ENCODE results near the gene TCTA. TPM values are rescaled to one million over a fixed set of nuclear protein-coding genes. Genes with fewer than 3 reads are reported as not detected.

The TCTA gene
- total RNA-seq, 1 experiment from 2014 or later, result 11.5 TPM

DNA sequence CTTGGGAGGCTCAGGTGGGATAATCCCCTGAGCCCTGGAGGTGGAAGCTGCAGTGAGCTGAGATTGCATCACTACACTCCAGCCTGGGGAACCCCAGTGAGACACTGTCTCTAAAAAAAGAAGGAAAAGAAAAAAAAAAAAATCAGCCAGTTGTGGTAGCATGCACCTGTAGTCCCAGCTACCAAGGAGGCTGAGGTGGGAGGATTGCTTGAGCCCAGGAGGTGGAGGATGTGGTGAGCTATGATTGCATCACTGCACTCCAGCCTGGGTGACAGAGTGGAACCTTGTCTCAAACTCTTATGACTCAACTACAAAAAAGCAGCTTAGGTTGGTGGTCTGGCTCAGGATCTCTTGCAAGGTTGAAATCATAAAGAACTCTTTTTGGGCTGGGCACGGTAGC, 34.7 kb upstream of the TCTA start:
- Mint-ChIP-seq H3K4me1 (peaks cover 4% of the 10 kb centered on the region; the same call in 1 of the 2 replicates), H3K4me3 (no peak overlapping the region), H3K9me3 (no peaks in the 10 kb centered on the region), H3K27ac (0 out of 2 replicates have a peak overlapping the region, but pooled peaks have one; percentile 89), H3K27me3 (ENCODE audit: low read depth) (no peaks in the 10 kb centered on the region), H3K36me3 (peaks cover 33% of the 10 kb centered on the region)
- TF ChIP-seq ZNF121 (CRISPR knock-in tag; IDR thresholded peaks at IDR 0.05) (no peak), CREM (CRISPR knock-in tag; IDR thresholded peaks at IDR 0.05) (no peak), FOXK1 (CRISPR knock-in tag; IDR thresholded peaks at IDR 0.05) (no peak), CTCF (IDR thresholded peaks at IDR 0.05) (no peak), HMGA2 (CRISPR knock-in tag; IDR thresholded peaks at IDR 0.05) (no peak), GTF2I (CRISPR knock-in tag; conservative IDR thresholded peaks at IDR 0.05) (no peak), ZNF317 (CRISPR knock-in tag; IDR thresholded peaks at IDR 0.05; ENCODE audit: borderline replicate concordance, low read depth) (no peak), JAZF1 (CRISPR knock-in tag; IDR thresholded peaks at IDR 0.05) (no peak), MXD4 (CRISPR knock-in tag; IDR thresholded peaks at IDR 0.05; ENCODE audit: borderline replicate concordance) (no peak), FOXP1 (CRISPR knock-in tag; IDR thresholded peaks at IDR 0.05; ENCODE audit: borderline replicate concordance) (no peak)
- TF ChIP-seq, protein P1, sequence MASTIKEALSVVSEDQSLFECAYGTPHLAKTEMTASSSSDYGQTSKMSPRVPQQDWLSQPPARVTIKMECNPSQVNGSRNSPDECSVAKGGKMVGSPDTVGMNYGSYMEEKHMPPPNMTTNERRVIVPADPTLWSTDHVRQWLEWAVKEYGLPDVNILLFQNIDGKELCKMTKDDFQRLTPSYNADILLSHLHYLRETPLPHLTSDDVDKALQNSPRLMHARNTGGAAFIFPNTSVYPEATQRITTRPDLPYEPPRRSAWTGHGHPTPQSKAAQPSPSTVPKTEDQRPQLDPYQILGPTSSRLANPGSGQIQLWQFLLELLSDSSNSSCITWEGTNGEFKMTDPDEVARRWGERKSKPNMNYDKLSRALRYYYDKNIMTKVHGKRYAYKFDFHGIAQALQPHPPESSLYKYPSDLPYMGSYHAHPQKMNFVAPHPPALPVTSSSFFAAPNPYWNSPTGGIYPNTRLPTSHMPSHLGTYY (CRISPR knock-in tag; IDR thresholded peaks at IDR 0.05), result no peak
- ATAC-seq (no peak), DNase-seq (ENCODE audit: low spot score) (no peak)
- ChIA-PET CTCF (interaction anchor here (2.3 kb wide), 1 partner anchor 37 kb away, joined by 5 read pairs; the partner anchor contains the start of gene USP4), POLR2A (no interaction called here)

DNA sequence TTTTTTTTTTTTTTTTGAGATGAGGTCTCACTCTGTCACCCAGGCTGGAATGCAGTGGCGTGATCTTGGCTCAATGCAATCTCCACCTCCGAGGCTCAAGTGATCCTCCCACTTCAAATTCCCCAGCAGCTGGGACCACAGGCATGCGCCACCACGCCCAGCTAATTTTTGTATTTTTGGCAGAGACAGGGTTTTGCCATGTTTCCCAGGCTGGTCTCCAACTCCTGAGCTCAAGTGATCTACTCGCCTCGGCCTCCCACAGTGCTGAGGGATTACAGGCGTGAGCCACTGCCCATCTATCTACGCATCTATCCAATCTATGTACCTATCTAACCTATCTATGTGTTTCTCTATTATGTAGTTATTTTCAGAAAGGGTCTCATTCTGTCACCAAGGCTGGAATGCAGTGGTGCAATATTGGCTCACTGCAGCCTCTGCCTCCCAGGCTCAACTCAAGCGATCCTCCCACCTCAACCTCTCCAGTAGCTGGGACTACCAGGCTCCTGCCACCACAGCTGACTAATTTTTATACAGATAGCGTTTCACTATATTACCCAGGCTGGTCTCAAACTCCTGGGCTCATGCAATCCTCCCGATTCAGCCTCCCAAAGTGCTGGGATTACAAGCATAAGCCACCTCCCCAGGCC, 33.9 kb upstream of the TCTA start:
- H3K27ac Mint-ChIP-seq, result peak overlapping the region; percentile 88; the same call in 1 of the 2 replicates
- ChIA-PET CTCF (interaction anchor here (2.3 kb wide), 1 partner anchor 38 kb away, joined by 5 read pairs; the partner anchor contains the start of gene USP4), POLR2A (no interaction called here)
- H3K4me3 Mint-ChIP-seq, result no peak overlapping the region
- DNase-seq (ENCODE audit: low spot score) (no peak), ATAC-seq (no peak)
- peaks cover 25% of the 10 kb centered on the region for H3K36me3 Mint-ChIP-seq
- no peak for TF ChIP-seq RORB (CRISPR knock-in tag; IDR thresholded peaks at IDR 0.05)
- TF ChIP-seq ZBTB21 (CRISPR knock-in tag; IDR thresholded peaks at IDR 0.05; ENCODE audit: borderline replicate concordance), result no peak
- no peak for TF ChIP-seq ATF2 (CRISPR knock-in tag; IDR thresholded peaks at IDR 0.05; ENCODE audit: borderline replicate concordance, low read depth)
- TF ChIP-seq NFE2L1 (CRISPR knock-in tag; IDR thresholded peaks at IDR 0.05), result no peak
- TF ChIP-seq, protein P2, sequence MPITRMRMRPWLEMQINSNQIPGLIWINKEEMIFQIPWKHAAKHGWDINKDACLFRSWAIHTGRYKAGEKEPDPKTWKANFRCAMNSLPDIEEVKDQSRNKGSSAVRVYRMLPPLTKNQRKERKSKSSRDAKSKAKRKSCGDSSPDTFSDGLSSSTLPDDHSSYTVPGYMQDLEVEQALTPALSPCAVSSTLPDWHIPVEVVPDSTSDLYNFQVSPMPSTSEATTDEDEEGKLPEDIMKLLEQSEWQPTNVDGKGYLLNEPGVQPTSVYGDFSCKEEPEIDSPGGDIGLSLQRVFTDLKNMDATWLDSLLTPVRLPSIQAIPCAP (CRISPR knock-in tag; IDR thresholded peaks at IDR 0.05), result no peak
- TF ChIP-seq HMGXB4 (CRISPR knock-in tag; IDR thresholded peaks at IDR 0.05), result no peak
- TF ChIP-seq CTCF (IDR thresholded peaks at IDR 0.05), result no peak
- TF ChIP-seq, protein P3, sequence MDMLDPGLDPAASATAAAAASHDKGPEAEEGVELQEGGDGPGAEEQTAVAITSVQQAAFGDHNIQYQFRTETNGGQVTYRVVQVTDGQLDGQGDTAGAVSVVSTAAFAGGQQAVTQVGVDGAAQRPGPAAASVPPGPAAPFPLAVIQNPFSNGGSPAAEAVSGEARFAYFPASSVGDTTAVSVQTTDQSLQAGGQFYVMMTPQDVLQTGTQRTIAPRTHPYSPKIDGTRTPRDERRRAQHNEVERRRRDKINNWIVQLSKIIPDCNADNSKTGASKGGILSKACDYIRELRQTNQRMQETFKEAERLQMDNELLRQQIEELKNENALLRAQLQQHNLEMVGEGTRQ (CRISPR knock-in tag; IDR thresholded peaks at IDR 0.05), result no peak
- TF ChIP-seq ZNF416 (CRISPR knock-in tag; IDR thresholded peaks at IDR 0.05), result no peak
- no peak for TF ChIP-seq PRRX2 (CRISPR knock-in tag; IDR thresholded peaks at IDR 0.05)
- no peak for TF ChIP-seq TP53 (CRISPR knock-in tag; IDR thresholded peaks at IDR 0.05)
- no peak for TF ChIP-seq JUN (CRISPR knock-in tag; IDR thresholded peaks at IDR 0.05)
- H3K27me3 Mint-ChIP-seq (ENCODE audit: low read depth), result no peaks in the 10 kb centered on the region
- no peaks in the 10 kb centered on the region for H3K9me3 Mint-ChIP-seq
- peaks cover 4% of the 10 kb centered on the region; the same call in 1 of the 2 replicates for H3K4me1 Mint-ChIP-seq

Data from WTC11 (cell line).